ENCODE measurements around the gene OXSR1.

DNA sequence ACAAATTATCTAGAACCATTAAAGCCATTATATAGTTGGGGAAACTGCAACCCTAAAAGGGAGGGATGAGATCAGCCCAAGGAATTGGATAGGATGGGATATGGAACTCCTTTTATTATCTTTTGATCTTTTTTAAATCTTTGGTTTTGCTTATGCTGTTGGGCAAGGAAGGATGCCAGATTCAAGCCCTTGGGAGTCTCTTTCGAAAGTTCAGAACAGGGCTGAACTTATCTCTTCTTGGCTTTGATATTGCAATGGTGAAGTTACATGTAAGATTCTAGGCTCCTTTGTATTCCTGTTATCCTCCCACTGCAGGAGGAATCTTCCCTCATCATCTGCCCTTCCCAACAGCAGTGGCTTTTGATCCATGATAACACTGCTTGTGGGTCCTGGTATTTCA lies 90.3 kb downstream of the OXSR1 start:
- TF ChIP-seq, protein P1, sequence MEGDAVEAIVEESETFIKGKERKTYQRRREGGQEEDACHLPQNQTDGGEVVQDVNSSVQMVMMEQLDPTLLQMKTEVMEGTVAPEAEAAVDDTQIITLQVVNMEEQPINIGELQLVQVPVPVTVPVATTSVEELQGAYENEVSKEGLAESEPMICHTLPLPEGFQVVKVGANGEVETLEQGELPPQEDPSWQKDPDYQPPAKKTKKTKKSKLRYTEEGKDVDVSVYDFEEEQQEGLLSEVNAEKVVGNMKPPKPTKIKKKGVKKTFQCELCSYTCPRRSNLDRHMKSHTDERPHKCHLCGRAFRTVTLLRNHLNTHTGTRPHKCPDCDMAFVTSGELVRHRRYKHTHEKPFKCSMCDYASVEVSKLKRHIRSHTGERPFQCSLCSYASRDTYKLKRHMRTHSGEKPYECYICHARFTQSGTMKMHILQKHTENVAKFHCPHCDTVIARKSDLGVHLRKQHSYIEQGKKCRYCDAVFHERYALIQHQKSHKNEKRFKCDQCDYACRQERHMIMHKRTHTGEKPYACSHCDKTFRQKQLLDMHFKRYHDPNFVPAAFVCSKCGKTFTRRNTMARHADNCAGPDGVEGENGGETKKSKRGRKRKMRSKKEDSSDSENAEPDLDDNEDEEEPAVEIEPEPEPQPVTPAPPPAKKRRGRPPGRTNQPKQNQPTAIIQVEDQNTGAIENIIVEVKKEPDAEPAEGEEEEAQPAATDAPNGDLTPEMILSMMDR (IDR thresholded peaks at IDR 0.05 in 8 of 11, conservative IDR thresholded peaks at IDR 0.05 in 3 of 11) = no peak
- no peak for TF ChIP-seq POLR2A (IDR thresholded peaks at IDR 0.05)

Measured in spleen (tissue), 7 donors.